SK-N-SH (cell line): ENCODE results near the gene PLCG2. TPM values are rescaled to one million over a fixed set of nuclear protein-coding genes. Genes with fewer than 3 reads are reported as not detected.
A peak's percentile ranks its signal among the peaks of the same experiment; 100 is the strongest.

ENCODE experiments used
- CTCF ChIA-PET: fragments of 300-600, 350-600 bp; formaldehyde crosslinking; extraction: SDS; loops from one replicate; lab custom pipeline; 2021; lab: Yijun Ruan, JAX
- POLR2A ChIA-PET: fragments of 350-600 bp; sonication (Branson Sonifier 250); formaldehyde crosslinking; extraction: SDS; loops from one replicate; lab custom pipeline; 2020; ENCODE audit warnings: antibody characterized with exemption, inconsistent platforms; lab: Yijun Ruan, JAX
- DNase-seq: peaks from one replicate; pipeline ENCODE4 v3.0.0; 2012
- H2AFZ ChIP-seq: fragments of 200-600 bp; sonication (generic); 2 replicates; pipeline ENCODE4 v1.8.1; 2016; ENCODE audit warnings: antibody characterized with exemption, mild to moderate bottlenecking, low read depth
- H3F3A ChIP-seq: fragments of 200-600 bp; sonication (generic); replicated peaks from 2 replicates; pipeline ENCODE3; 2016; ENCODE audit warnings: antibody characterized with exemption, mild to moderate bottlenecking; ENCODE audit not compliant: insufficient read depth
- H3K27ac ChIP-seq, 2 experiments: fragments of 200-500 bp in 1 of 2; fragments of 200-600 bp in 1 of 2; sonication (Bioruptor generic) in 1 of 2; sonication (generic), shearing (Covaris generic) in 1 of 2; 2 replicates each; pipeline versions ENCODE4 v1.5.1 to v1.6.1; 2014 to 2016; ENCODE audit warnings: low read depth in 2 of 2, inconsistent platforms in 1 of 2, low read length in 1 of 2, mild to moderate bottlenecking in 1 of 2, mixed read lengths in 1 of 2
- H3K27me3 ChIP-seq: fragments of 200-600 bp; sonication (generic), shearing (Covaris generic); 2 replicates; pipeline ENCODE4 v1.6.1; 2016; ENCODE audit warnings: mixed run types; ENCODE audit not compliant: insufficient read depth
- H3K36me3 ChIP-seq, 2 experiments: fragments of 200-500 bp in 1 of 2; fragments of 200-600 bp in 1 of 2; sonication (Bioruptor generic) in 1 of 2; sonication (generic) in 1 of 2; replicated peaks in 1 of 2; 2 replicates each; pipeline versions ENCODE3 to v1.5.1; 2014 to 2016; ENCODE audit warnings: low read length in 1 of 2, mild to moderate bottlenecking in 1 of 2; ENCODE audit not compliant: insufficient read depth in 2 of 2, control insufficient read depth in 1 of 2
- H3K4me1 ChIP-seq, 2 experiments: fragments of 200-500 bp in 1 of 2; fragments of 200-600 bp in 1 of 2; sonication (Bioruptor generic) in 1 of 2; sonication (generic), shearing (Covaris generic) in 1 of 2; 2 replicates each; pipeline versions ENCODE4 v1.5.1 to v1.6.1; 2014 to 2016; ENCODE audit warnings: low read depth in 1 of 2, low read length in 1 of 2, mixed run types in 1 of 2; ENCODE audit not compliant: insufficient read depth in 2 of 2, control insufficient read depth in 1 of 2
- H3K4me2 ChIP-seq: fragments of 200-600 bp; sonication (generic), shearing (Covaris generic); 2 replicates; pipeline ENCODE4 v1.6.1; 2017; ENCODE audit warnings: mixed run types
- H3K4me3 ChIP-seq, 2 experiments: fragments of 200-500 bp in 1 of 2; fragments of 200-600 bp in 1 of 2; sonication (Bioruptor generic) in 1 of 2; sonication (generic), shearing (Covaris generic) in 1 of 2; 2 replicates each; pipeline versions ENCODE4 v1.5.1 to v1.8.1; 2014 to 2016; ENCODE audit warnings: low read depth in 2 of 2, inconsistent platforms in 1 of 2, low read length in 1 of 2, mild to moderate bottlenecking in 1 of 2, mixed read lengths in 1 of 2, moderate library complexity in 1 of 2
- H3K79me2 ChIP-seq: fragments of 200-600 bp; sonication (generic); 2 replicates; pipeline ENCODE4 v1.8.1; 2017; ENCODE audit warnings: mild to moderate bottlenecking; ENCODE audit not compliant: insufficient read depth
- H3K9ac ChIP-seq: fragments of 200-600 bp; sonication (generic); 2 replicates; pipeline ENCODE4 v1.6.1; 2017; ENCODE audit warnings: mixed run types
- H3K9me2 ChIP-seq: fragments of 200-600 bp; sonication (generic); 2 replicates; pipeline ENCODE4 v1.6.1; 2017; ENCODE audit warnings: mixed run types
- H3K9me3 ChIP-seq: fragments of 200-600 bp; sonication (generic); 2 replicates; pipeline ENCODE4 v1.6.1; 2017; ENCODE audit warnings: mixed run types, mild to moderate bottlenecking, moderate library complexity
- H4K20me1 ChIP-seq: fragments of 200-600 bp; sonication (generic); 2 replicates; pipeline ENCODE4 v1.6.1; 2017; ENCODE audit warnings: mild to moderate bottlenecking, mixed run types; ENCODE audit not compliant: insufficient read depth
- MXI1 ChIP-seq: IDR thresholded peaks from 2 replicates; pipeline ENCODE4 v1.6.1; 2012; ENCODE audit warnings: mild to moderate bottlenecking, low read depth, low read length, improper control_type of control experiment
- NRF1 ChIP-seq: IDR thresholded peaks from 2 replicates; pipeline ENCODE4 v1.6.1; 2012; ENCODE audit warnings: low read depth, mild to moderate bottlenecking, low read length
- RAD21 ChIP-seq: IDR thresholded peaks from 2 replicates; pipeline ENCODE4 v1.6.1; 2012; ENCODE audit warnings: mild to moderate bottlenecking, low read length
- RFX5 ChIP-seq: IDR thresholded peaks from 2 replicates; pipeline ENCODE4 v1.6.1; 2012; ENCODE audit warnings: mild to moderate bottlenecking, improper control_type of control experiment, low read length
- RXRA ChIP-seq: IDR thresholded peaks from 2 replicates; pipeline ENCODE4 v1.4.0; 2012; ENCODE audit warnings: low read depth, mild to moderate bottlenecking, borderline replicate concordance
- SMC3 ChIP-seq: IDR thresholded peaks from 2 replicates; pipeline ENCODE4 v1.6.1; 2012; ENCODE audit warnings: low read depth, low read length, improper control_type of control experiment
- WGBS: methylation state at CpG from one replicate; pipeline ENCODE4 v1.1.6; 2017; ENCODE audit warnings: low lambda C conversion rate; 5-methylcytosine and 5-hydroxymethylcytosine counted together
- polyA plus RNA-seq, 3 experiments: library from polyadenylated mRNA; depleted of rRNA; stranded (reverse); fragments of >200 nt; gene quantifications; 2 replicates each; pipeline ENCODE4 v1.2.3, GENCODE V29; 2012
- TF ChIP-seq, protein P1 (sequence below): IDR thresholded peaks from 2 replicates; pipeline ENCODE4 v1.4.0; 2012; ENCODE audit warnings: low read depth, borderline replicate concordance

Gene PLCG2
- polyA plus RNA-seq (2012; rRNA removed) = 0.08 and 0.23 TPM in 2 replicates
- polyA plus RNA-seq (2012; cell fraction: cytosol; rRNA removed) = 0.14 and 0.26 TPM in 2 replicates
- polyA plus RNA-seq (2012; cell fraction: nucleus; rRNA removed) = 0.27 and 0.51 TPM in 2 replicates

DNA sequence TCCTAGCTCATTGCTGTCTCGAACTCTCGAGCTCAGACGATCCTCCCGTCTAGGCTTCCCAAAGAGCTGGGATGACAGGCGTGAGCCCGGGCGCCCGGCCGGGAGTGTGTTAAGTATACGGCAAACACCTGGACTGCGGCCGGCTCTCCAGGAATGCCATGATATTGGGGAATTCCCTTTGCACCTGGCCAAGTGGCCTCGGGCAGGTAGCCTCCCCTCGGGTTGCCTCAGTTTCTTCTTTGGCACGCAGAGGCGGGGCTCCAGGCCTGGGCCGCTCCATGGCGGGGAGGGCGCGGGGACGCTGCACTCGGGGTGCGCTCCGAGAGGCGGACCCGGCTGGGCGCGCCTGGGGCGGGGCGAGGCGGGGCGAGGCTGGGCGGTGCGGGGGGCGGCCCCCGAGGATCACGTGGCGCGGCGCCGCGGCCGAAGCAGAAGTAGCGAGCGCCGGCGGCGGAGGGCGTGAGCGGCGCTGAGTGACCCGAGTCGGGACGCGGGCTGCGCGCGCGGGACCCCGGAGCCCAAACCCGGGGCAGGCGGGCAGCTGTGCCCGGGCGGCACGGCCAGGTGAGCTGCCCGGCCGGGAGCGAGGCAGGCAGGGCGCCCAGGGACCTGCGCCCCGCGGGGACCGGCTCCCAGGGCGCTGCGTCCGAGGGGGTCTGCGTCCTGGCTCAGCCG, at the start of gene PLCG2:
TSS of gene PLCG2 (plus strand) at position 431 of the 675 bp plus-strand sequence. CDS start 6,699 bp downstream, outside the sequence.
- no peak within 1 kb of the TSS for H3K4me2 ChIP-seq
- no peaks in the 10 kb centered on the region for H4K20me1 ChIP-seq
- H3K9ac ChIP-seq = no peak within 1 kb of the TSS
- H3K27me3 ChIP-seq = peaks cover 25% of the 10 kb centered on the region
- no peaks in the 10 kb centered on the region for H3K79me2 ChIP-seq
- ChIA-PET CTCF (no interaction called here), POLR2A (interaction anchor here (0.6 kb wide), 1 partner anchor 484 kb away, joined by 3 read pairs; no protein-coding TSS in a partner anchor)
- H3K9me2 ChIP-seq = no peaks in the 10 kb centered on the region
- H2AFZ ChIP-seq = no peak within 1 kb of the TSS
- DNase-seq = peak; percentile 75
- no peaks in the 10 kb centered on the region for H3F3A ChIP-seq
- no peak within 1 kb of the TSS for H3K27ac ChIP-seq
- no peak for TF ChIP-seq MXI1
- TF ChIP-seq, protein P1, sequence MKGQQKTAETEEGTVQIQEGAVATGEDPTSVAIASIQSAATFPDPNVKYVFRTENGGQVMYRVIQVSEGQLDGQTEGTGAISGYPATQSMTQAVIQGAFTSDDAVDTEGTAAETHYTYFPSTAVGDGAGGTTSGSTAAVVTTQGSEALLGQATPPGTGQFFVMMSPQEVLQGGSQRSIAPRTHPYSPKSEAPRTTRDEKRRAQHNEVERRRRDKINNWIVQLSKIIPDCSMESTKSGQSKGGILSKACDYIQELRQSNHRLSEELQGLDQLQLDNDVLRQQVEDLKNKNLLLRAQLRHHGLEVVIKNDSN = peak; percentile 62; the same call in 1 of the 2 replicates
- WGBS = 5% methylated on average over 8 of the region's 78 CpGs
- H3K9me3 ChIP-seq = no peaks in the 10 kb centered on the region
- no peaks in the 10 kb centered on the region for H3K36me3 ChIP-seq
- H3K4me1 ChIP-seq = no peaks in the 10 kb centered on the region; a peak in 1 of 4 replicates
- peak within 1 kb of the TSS in 1 of 2 experiments; percentile 33; a peak in 2 of 4 replicates for H3K4me3 ChIP-seq

DNA sequence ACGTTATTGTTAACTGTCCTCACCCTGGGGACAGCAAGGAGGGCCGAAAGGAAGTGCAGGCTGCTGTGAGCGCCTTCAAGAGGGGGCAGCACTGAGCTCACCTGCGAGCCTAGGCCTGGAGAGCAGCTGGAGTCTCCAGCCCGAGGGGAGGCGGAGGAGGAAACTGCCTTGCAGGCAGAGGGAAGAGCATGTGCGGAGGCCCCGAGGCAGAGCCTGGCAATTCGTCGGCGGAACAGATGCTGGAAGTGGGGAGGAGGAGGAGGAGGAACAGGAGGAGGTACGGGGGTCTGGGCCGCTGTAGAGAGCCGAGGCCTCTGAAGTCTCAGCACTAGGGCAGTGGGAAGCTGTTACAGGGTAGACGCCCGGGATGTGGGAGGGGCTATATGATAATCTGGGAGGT, 49.6 kb upstream of the PLCG2 start:
- H3K9me2 ChIP-seq = no peaks in the 10 kb centered on the region
- POLR2A ChIA-PET = no interaction called here
- WGBS = 94% methylated on average over 16 of the region's 16 CpGs
- H3K4me1 ChIP-seq = peaks cover 0 to 10% of the 10 kb centered on the region in 2 experiments; a peak in 2 of 4 replicates
- H3K27ac ChIP-seq = no peak overlapping the region
- no peak overlapping the region for H3K9ac ChIP-seq
- no peak overlapping the region for H3K4me3 ChIP-seq
- H3K79me2 ChIP-seq = no peaks in the 10 kb centered on the region
- H3F3A ChIP-seq = no peaks in the 10 kb centered on the region
- no peak overlapping the region for H3K4me2 ChIP-seq
- CTCF ChIA-PET = interaction anchor here (0.5 to 3.4 kb wide), 34 partner anchors 10 to 732 kb away, joined by 3 to 14 read pairs (median 4); no protein-coding TSS in a partner anchor
- TF ChIP-seq RFX5 = no peak
- TF ChIP-seq NRF1 = no peak
- TF ChIP-seq SMC3 = no peak
- no peak for TF ChIP-seq RXRA
- TF ChIP-seq RAD21 = no peak
- no peaks in the 10 kb centered on the region for H3K9me3 ChIP-seq
- no peaks in the 10 kb centered on the region for H3K36me3 ChIP-seq
- H2AFZ ChIP-seq = no peak overlapping the region
- H3K27me3 ChIP-seq = no peaks in the 10 kb centered on the region; the same call in 1 of the 2 replicates
- no peaks in the 10 kb centered on the region for H4K20me1 ChIP-seq
- no peak for DNase-seq
